Endodermal cell (in vitro differentiated cells): ENCODE results near the gene HSPB7. TPM values are rescaled to one million over a fixed set of nuclear protein-coding genes. Genes with fewer than 3 reads are reported as not detected.
"Not testable (repeated sequence)": the region's sequence is repeated elsewhere in the genome, so short reads cannot be mapped to it uniquely, and the experiment has no call there.

Source experiments
- DNase-seq: peaks from one replicate; pipeline ENCODE4 v3.0.0-alpha.2; 2017
- H3K27ac ChIP-seq: 2 replicates; pipeline ENCODE4 v1.5.1; 2013; ENCODE audit warnings: mild to moderate bottlenecking, low read depth, low read length, moderate library complexity
- H3K27me3 ChIP-seq: 2 replicates; pipeline ENCODE4 v1.6.1; 2013; ENCODE audit warnings: mild to moderate bottlenecking, low read length, moderate library complexity; ENCODE audit not compliant: insufficient read depth, control insufficient read depth, poor library complexity, severe bottlenecking
- H3K36me3 ChIP-seq: 2 replicates; pipeline ENCODE4 v1.7.0; 2013; ENCODE audit warnings: mild to moderate bottlenecking, low read length, moderate library complexity; ENCODE audit not compliant: control insufficient read depth, insufficient read depth
- H3K4me1 ChIP-seq: one replicate; pipeline ENCODE4 v1.7.0; 2013; ENCODE audit warnings: low read length; ENCODE audit not compliant: control insufficient read depth, insufficient read depth
- H3K4me3 ChIP-seq: 2 replicates; pipeline ENCODE4 v1.5.1; 2013; ENCODE audit warnings: mild to moderate bottlenecking, low read length, moderate library complexity
- H3K9ac ChIP-seq: 2 replicates; pipeline ENCODE4 v1.6.1; 2013; ENCODE audit warnings: mild to moderate bottlenecking, low read length, moderate library complexity; ENCODE audit not compliant: poor library complexity, severe bottlenecking; ENCODE audit errors: extremely low read depth
- H3K9me3 ChIP-seq: 2 replicates; pipeline ENCODE4 v1.6.1; 2013; ENCODE audit warnings: mild to moderate bottlenecking, low read length, moderate library complexity; ENCODE audit not compliant: control insufficient read depth
- H3K27ac Mint-ChIP-seq: 2 replicates; pipeline ENCODE4 v1.8.0; 2020; ENCODE audit warnings: mixed read lengths
- H3K27me3 Mint-ChIP-seq: 2 replicates; pipeline ENCODE4 v1.8.0; 2021; ENCODE audit warnings: mild to moderate bottlenecking, mixed read lengths; ENCODE audit not compliant: insufficient read depth
- H3K36me3 Mint-ChIP-seq: 2 replicates; pipeline ENCODE4 v1.8.0; 2020; ENCODE audit warnings: low read depth, mixed read lengths
- H3K4me1 Mint-ChIP-seq: 2 replicates; pipeline ENCODE4 v1.8.0; 2020; ENCODE audit warnings: mixed read lengths
- H3K4me3 Mint-ChIP-seq: 2 replicates; pipeline ENCODE4 v1.8.0; 2020; ENCODE audit warnings: mild to moderate bottlenecking, moderate library complexity, mixed read lengths
- H3K9me3 Mint-ChIP-seq: 2 replicates; pipeline ENCODE4 v1.8.0; 2020; ENCODE audit warnings: mild to moderate bottlenecking, mixed read lengths
- CTCF ChIP-seq: fragments of 200-600 bp; sonication (generic); conservative IDR thresholded peaks from 2 replicates; pipeline ENCODE4 v1.5.0; 2021; ENCODE audit warnings: antibody characterized with exemption, mild to moderate bottlenecking
- WGBS, 2 experiments: methylation state at CpG; one replicate each; pipeline versions ENCODE4 v1.1.5 to v1.1.7; 2013; ENCODE audit warnings: missing lambda C conversion rate in 2 of 2, mixed read lengths in 1 of 2; ENCODE audit not compliant: insufficient coverage in 1 of 2, insufficient read length in 1 of 2; 5-methylcytosine and 5-hydroxymethylcytosine counted together
- total RNA-seq, 2 donors: library from RNA; stranded (reverse); fragmentation: NEBNext Ultra II Directional in 1 of 2; extraction: Animal tissue kit (Norgen Biotek cat#: 25700) in 1 of 2; gene quantifications; 2 replicates in 1 of 2; 3 replicates in 1 of 2; pipeline ENCODE4 v1.2.1, GENCODE V29; 2021

The HSPB7 gene
- total RNA-seq, 2 donors from 2014 or later: 0.15 TPM; not detected in 1

GRCh38 chr1:16054598-16055540 is 37.0 kb upstream of the HSPB7 start:
- Histone ChIP-seq H3K27me3 (no peaks in the 10 kb centered on the region), H3K36me3 (no peaks in the 10 kb centered on the region), H3K27ac (no peak overlapping the region), H3K9me3 (no peaks in the 10 kb centered on the region), H3K9ac (no peak overlapping the region), H3K4me3 (no peak overlapping the region), H3K4me1 (peaks cover 2% of the 10 kb centered on the region)
- peaks cover 15% of the 10 kb centered on the region for H3K4me1 Mint-ChIP-seq
- H3K4me3 Mint-ChIP-seq: no peak overlapping the region
- no peak for DNase-seq
- no peaks in the 10 kb centered on the region for H3K36me3 Mint-ChIP-seq
- TF ChIP-seq CTCF: no peak
- WGBS, 2 experiments: 78 to 87% methylated on average over 5 to 7 of the region's 7 CpGs
- H3K27ac Mint-ChIP-seq: no peak overlapping the region
- no peaks in the 10 kb centered on the region for H3K9me3 Mint-ChIP-seq
- no peaks in the 10 kb centered on the region for H3K27me3 Mint-ChIP-seq

- 95 to 100% methylated on average over 2 to 7 of the region's 8 CpGs for WGBS, 2 experiments
- Mint-ChIP-seq H3K36me3 (no peaks in the 10 kb centered on the region), H3K27ac (no peak overlapping the region), H3K9me3 (no peaks in the 10 kb centered on the region), H3K27me3 (no peaks in the 10 kb centered on the region), H3K4me3 (no peak overlapping the region), H3K4me1 (peaks cover 19% of the 10 kb centered on the region)
- no peak for TF ChIP-seq CTCF
- H3K27me3 ChIP-seq: no peaks in the 10 kb centered on the region
- H3K9ac ChIP-seq: no peak overlapping the region
- no peaks in the 10 kb centered on the region for H3K36me3 ChIP-seq
- H3K9me3 ChIP-seq: no peaks in the 10 kb centered on the region
- H3K4me1 ChIP-seq: peaks cover 2% of the 10 kb centered on the region
- H3K27ac ChIP-seq: no peak overlapping the region
- no peak for DNase-seq
- no peak overlapping the region for H3K4me3 ChIP-seq
Observed at GRCh38 chr1:16053781-16054502, 36.1 kb upstream of the HSPB7 start.

GRCh38 chr1:16051949-16052348 is 34.1 kb upstream of the HSPB7 start:
- Mint-ChIP-seq H3K4me1 (peaks cover 19% of the 10 kb centered on the region), H3K27me3 (peaks cover 10% of the 10 kb centered on the region)
- not testable (repeated sequence) for H3K9ac ChIP-seq, H3K36me3 Mint-ChIP-seq, H3K36me3 ChIP-seq, DNase-seq, H3K27me3 ChIP-seq, H3K4me3 Mint-ChIP-seq, H3K9me3 ChIP-seq, H3K9me3 Mint-ChIP-seq, H3K27ac ChIP-seq, H3K4me3 ChIP-seq, H3K4me1 ChIP-seq, H3K27ac Mint-ChIP-seq
- WGBS, 2 experiments: 91 to 100% methylated on average over 2 to 12 of the region's 12 CpGs
